ENCODE measurements around the gene DGCR8.

The DGCR8 gene

DNA sequence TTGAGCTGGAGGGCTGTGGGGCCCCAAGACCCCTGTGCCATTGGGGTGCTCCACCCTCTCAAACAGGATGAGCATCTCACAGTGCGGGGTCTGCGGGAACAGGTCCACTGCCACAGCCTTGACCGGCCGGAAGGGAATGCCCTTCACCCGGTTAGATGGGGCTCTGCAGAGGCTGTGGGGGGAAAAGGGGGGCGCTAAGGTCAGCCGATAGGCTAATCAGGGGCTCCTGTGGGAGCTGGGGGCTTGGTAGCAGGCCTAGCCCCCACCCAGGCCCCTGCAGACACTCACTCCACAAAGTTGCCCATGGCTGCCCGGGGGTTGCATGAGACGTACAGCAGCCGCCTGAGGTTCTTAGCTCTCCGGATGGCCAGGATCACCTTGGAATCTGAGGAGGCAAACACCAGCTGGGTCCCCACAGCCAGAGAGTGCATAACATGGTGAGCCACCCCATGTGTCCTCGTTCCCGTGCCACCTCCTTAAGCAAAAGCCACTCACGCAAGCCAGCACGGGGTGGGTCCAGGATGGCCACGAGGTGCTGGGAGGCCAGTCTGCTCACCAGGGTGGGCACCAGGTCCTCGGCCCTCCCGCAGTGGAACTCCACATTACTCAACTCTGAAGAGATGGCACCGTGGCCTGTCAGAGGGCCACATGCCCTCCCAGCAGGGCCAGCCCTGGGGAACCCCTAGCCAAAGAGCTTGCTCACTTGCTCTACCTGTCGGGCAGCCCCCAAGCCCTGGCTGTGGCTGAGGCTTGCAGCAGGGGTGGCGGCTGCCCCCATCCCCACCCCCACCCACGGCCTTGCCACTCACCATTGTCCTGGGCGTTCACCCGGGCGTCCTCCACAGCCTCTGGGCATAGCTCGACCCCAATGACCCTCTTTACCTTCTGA is 32.8 kb downstream of the DGCR8 start:
- DNase-seq, result no peak

DNA sequence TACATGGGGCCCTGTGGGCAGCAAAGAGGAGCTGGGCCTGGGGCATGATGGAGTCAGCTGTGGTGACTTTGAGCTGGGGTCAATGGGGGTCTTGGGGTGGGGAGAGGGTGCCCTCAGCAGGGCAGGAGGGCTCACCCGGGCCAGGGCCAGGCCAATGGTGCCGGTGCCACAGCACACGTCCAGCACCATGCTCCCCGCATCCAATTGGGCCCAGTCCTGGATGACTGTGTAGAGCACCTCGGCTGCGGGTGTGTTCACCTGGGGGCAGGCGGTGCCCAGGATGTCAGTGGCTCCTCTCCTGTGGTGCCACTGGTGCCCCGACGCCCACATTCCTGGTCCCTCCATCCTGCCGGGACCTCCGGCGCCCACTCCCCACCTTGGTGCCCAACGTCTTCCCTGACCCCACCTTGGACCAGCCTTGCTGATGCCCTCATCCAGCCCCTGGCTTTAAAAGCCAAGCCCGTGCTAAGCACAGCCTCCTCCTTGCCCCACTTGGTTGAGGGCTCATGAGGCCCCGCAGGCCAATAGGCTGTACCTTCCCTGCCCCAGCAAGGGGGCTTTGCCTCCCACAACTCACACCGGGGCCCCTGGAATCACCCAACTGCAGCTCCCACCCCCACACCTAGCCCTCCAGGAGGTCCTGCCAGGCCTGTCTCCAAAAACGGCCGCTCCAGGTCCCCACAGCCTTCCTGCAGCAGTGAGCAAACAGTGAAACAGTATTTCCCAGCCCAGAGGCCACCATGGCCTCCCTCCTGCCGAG is 33.7 kb downstream of the DGCR8 start:
- DNase-seq, result no peak

DNA sequence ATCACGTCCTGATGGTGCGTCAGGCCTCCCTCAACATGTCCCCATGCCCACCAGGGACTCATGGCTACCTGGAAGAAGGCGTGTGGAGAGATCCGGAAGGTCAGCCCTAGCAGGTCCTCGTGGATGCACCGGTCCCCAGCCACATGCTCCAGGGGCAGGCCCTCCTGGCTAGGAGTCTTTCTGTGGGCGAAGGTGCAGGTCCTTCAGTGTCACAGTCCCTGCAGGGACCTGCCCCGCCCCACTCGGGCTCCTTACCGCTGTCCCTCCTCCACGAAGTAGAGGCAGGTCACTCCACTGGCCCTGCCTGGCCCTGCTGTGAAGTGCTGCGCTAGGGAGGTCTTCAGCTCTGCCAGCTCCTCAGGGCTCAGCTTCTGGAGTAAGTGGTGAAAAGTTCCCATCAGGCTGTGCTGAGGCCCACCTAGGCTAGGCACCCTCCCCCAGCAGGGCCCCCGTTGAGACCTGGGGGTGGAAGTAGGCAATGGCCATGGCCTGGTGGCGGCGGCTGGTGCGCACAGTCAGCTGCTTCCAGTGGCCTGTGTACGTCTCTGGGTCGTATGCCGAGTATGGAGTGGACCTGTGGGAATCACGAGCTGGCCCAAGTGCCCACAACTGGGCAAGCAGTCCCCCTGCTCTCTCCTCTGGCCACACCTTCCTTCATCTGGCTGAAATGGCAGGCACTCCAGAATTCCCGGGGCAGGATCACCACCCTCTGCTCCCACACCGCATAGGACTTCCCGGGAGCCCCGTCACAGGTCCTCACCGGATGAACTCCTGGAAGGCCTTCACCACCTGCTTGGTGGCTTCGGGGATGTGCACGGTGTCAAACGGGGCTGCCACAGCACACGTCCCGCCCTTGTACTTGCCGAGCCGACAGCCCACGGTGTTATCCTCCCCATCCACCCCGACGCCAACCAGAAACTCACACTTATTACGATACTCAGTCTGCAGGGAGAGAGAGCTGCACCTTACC is 34.8 kb downstream of the DGCR8 start:
- DNase-seq, result no peak

DNA sequence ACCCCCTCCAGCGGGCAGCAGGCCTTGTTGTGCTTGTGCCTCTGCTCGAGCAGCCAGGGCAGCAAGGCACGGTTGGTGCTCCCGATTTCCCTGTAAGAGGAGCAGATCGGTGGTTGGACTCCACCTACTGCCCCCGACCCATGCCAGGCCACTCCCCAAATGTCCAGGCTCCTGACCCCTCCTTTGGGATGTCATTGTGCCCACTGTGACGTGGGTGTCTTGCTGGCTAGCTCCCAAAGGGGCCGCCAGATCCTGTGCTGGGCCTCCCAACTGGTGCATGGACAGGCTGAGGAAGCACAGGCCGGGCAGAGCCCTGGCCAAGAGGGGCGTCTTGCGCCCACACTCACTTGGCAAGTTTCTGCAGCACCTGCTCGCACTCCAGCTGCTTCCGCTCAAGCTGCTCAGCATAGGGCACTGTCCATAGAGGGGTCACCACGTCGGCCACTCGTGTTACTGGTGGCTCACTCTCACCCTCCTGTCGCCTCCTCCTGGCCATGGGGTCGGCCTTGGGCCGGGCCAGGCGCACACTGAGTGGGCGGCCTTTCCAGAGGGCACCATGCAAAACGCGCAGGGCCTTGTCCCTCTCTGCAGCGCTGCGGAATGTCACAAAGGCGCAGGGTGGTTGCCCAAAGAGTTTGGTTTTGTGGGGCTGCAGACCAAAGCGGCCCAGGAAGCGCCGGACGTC is 35.8 kb downstream of the DGCR8 start, which contains the start of gene RANBP1:
Gene RANBP1 (plus strand): TSS at position 414 of the 685 bp plus-strand sequence. CDS start 81 bp downstream, at position 495.
- DNase-seq, result no peak

DNA sequence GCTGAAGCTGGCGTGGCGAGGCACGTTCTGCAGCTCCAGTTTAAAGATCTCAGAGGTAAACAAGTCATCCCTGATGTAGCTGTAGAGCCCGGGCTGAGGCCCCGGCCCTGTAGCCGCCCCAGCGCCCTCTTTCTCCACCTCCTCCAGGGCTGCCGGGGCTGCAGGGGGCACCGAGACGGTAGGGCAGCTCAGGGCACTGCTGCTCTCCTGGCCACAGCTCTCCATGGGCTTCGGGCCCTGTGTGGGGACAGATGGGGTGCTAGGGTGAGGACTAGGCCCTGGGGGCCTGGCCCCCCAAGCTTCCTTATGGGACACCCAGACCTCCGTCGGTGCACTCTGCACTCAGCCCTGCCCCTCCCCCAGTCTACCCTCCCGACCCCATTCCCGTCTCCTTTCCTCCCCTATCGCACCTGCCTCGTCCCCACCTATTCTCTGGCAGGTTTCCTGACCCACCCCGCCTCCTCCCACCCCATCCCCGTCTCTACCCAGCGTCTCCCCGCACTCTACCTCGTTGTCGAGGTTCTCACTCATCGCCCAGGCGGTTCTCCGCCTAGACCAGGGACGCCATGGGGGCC is 36.4 kb downstream of the DGCR8 start:
- DNase-seq, result no peak

DNA sequence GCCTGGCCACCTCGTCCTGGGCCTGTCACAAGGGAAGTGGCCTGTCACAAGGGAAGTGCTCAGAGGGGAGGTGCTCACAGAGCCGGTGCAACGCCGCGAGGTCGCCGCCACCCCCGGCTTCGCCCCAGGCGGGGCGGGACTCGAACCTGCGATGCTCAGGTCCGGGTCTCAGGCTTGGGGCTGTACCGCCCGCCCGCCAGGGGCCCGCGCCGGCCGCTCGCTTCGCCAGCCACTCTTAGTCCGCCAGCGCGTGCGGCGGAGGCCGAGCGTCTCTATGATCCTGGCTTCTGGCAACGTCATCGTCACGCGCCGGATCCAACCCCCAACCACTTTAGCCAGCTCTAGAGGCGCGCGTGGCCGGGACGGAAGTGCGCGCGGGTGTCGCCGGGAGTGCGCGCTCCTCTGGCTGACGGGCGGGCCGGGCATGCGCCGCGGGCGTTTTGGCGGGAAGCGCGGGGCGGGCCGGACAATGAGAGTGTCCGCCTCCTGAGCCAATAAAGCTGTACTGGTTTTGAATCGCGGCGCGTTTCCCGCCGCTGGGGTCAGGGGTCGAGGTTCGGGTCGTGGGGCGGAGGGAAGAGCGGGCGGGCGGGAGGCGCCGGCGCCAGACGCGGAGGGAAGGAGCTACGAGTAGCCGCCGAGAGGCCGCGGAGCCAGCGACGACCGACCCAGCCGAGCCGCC is 37.1 kb downstream of the DGCR8 start, which contains the start of gene TRMT2A:
Gene TRMT2A (minus strand): TSS at position 276 of the 682 bp plus-strand sequence. CDS start 320 bp downstream, outside the sequence.
- peak; percentile 80 for DNase-seq

DNA sequence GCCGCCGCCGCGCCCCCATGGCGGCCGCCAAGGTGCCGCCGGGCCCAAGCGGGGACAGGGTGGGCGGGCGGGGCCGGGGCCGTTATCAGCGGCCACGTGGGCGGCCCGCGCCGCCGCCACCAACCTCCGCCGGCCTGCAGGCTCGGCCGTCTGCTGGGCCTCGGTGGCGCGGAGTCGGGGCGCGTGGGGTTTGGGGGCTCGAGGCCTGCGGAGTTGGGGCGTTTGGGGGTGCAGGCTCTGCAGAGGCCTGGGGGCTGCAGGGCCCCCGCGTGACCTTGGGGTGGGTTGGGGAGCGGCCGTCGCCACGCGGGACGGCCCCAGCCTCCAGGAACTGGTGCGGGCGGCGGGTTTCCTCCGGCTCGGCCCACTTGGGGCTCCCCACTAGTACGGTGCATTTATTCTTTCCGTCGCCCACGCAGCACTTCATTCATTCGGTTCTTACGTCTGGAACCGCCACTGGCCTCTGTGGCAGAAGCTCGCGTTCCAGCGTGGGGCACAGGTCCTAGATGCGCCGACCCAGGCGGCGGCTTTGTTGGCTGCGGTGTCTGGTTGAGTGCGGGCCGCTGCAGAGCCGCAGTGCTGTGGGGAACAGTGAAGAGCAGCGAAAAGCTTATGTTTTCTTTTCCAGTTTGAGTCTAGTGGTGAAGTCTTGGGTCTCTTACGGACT is 37.7 kb downstream of the DGCR8 start:
- DNase-seq, result no peak

DNA sequence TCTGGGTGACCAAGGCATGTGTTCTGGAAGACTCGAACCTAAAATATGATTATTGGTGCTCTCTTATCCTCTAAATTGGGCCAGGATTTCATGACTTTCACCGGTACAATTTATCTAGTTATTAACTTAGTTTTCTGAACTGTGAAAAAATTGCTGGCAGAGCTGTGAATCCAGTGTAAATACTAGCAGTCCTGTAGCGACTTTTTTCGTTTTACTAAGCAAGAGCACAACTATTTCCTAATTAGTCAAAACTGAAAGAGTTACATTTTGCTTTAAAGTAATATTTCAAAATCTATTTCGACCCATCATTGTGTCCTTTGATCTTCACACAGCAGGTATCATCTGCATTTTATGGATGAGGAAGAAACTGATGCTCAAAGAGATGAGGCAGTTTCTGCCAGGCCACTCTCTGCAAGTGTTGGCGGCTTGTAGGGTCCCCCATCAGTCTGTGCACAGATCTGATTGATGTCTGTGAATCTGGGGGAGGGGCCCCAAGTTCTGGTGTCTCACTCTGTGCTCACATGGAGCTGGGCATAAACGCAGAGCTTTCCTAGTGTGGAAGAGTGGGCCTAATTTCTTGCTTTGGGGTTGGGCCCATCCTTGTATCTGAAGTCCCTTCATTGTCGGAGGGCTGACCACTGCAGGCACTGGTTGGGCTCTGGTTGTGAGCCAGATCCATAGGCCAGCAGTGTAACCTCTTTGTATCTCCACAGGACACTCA is 38.4 kb downstream of the DGCR8 start:
- DNase-seq, result no peak

DNA sequence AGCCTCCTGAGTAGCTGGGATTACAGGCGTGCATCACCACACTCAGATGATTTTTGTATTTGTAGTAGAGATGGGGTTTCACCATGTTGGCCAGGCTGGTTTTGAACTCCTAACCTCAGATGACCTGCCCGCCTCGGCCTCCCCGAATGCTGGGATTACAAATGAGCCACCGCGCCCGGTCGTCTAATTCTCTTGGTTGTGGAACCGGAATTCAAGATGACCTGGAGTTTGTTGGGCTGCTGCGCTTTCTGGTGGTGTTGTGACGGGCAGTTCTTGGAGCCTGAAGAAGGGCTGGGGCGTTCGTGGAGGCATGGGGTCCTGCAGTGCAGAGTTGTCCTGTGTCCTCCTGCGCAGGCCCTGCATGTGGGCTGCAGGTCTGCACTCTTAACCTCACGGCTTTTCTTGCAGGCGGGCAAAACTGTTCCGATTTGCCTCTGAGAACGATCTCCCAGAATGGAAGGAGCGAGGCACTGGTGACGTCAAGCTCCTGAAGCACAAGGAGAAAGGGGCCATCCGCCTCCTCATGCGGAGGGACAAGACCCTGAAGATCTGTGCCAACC is 41.9 kb downstream of the DGCR8 start:
- no peak for DNase-seq

DNA sequence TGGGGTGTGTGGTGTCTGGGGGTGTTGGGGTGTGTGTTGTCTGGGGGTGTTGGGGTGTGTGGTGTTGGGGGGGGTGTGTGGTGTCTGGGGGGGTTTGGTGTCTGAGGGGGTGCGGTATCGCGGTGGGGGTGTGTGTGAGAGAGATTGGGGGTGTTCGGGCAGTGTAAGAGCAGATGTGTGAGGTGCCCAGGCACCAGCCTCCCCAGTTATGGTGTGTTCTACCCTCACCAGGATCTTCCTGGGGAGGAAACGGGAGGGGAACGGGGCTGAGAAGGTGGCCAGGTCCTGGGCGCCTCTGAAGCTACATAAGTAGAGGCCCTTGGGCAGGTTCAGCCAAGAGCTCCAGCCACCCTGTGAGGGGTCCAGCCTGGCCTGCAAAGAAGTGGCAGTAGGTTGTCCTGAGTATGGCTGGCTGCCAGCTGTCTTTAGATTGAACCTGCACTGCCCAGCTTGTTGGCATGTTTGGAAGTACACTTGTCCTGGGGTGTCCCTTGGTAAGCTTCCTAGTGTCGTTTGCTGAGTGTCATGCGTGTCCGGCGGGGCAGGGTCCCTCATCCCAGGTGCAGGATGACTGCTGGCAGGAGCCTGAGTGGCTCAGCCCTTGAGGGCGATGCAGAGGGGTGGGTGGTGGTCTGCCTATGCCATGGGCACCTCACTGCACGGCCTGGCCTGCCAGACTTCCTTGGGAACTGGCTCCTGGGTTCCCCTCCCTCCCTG is 43.5 kb downstream of the DGCR8 start:
- no peak for DNase-seq

DNA sequence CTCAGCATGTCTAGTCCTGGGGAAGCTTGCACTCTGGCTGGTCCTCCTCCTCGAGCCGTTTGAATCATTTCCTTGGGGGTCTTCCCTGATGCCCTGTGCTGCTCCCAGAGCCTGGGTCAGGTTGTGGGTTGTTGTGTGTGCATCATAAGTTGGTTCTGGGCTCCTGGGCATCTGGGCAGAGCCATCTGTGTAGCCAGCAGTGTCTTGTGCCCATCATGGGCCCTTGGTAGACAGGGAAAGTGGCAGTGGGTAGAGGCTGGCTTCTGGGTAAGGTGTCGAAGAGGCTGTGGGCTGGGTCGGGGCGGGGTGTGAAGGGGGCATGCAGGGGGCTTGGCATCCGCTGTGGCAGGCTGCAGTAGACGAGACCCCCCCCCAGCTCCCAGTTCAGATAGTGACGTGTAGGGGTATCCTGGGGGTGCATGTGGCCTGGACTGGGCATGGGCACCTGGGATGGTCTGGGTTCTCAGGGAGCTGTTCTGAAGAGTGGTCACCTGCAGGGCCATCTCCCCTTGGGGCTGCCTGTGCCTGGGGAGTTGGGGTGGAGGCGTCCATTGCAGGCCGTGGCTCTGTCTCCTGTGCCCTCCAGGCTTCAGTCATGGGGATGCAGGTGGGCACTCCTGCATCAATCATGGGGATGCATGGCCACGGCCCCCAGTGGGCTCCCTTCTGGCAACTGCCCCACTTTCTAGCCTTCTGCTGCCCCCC is 44.2 kb downstream of the DGCR8 start:
- no peak for DNase-seq

DNA sequence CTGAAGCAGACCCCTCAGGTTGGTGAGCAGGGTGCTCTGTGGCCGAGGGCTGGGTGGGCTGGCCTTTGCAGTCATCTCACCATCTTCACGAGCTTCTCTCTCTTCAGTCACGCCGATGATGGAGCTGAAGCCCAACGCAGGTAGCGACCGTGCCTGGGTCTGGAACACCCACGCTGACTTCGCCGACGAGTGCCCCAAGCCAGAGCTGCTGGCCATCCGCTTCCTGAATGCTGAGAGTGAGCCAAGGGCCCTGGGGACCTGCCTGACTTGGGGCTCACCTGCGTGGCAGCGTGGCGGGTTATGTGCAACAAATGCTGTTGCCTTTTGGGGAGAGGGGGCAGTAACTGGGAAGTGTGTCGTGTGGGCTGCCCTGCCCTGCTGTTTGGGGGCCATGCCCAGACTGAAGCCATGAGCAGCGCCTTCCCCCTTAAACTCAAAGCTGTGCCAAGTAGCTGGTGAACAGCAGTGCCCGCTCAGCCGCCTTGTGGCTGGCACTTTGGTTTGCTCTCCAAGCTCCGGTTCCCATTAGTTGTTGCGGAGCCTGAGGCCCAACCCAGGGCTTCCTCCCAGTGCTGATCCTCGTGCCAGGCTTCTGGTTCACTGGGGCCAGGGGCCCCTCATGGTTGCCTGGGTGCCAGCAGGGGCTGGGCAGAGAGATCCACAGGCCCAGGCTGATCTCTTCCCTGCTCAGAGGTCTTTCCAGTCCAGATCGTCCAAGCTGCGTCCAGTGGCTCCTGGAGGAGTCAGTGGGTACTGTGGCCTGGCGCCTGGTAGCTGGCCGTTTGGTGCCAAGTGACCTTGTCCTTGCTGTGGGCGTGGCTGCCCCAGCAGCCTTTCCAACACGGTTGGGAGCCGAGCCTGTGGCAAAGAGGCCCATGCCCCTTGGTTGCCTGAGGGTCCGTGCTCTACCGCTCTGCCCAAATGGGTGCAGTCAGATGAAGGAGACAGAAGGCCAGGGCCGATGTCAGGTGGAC is 45.4 kb downstream of the DGCR8 start:
- DNase-seq, result no peak

DNA sequence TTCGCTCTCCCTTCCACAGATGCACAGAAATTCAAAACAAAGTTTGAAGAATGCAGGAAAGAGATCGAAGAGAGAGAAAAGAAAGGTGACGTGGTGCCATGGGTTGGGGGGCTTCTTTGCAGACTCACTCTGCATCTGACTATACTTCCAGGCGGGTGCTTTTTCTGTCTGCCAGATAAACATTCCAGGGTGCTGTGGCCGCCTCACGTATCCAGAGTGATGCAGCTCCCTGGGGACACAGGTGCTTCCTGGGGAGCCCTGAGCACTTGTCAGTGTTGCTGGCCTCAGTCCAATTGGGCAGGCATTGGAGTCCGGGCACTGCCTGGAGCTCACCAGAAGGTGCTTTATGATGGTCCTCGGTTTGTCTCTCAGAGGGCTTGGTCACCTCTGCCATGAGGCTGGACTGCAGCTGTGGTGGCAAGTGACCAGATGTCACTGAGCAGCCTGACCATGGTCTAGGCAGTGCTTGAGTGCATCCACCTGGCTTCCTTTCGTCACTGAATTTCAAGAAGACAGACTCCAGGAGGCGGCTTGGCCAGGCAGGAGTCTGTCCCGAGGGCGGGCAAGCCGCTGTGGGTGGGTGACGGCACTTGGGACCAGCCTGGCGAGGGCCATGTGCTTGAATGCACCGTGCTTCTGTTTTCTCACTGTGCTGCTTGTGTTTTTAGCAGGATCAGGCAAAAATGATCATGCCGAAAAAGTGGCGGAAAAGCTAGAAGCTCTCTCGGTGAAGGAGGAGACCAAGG is 46.4 kb downstream of the DGCR8 start:
- peak; percentile 16 for DNase-seq

DNA sequence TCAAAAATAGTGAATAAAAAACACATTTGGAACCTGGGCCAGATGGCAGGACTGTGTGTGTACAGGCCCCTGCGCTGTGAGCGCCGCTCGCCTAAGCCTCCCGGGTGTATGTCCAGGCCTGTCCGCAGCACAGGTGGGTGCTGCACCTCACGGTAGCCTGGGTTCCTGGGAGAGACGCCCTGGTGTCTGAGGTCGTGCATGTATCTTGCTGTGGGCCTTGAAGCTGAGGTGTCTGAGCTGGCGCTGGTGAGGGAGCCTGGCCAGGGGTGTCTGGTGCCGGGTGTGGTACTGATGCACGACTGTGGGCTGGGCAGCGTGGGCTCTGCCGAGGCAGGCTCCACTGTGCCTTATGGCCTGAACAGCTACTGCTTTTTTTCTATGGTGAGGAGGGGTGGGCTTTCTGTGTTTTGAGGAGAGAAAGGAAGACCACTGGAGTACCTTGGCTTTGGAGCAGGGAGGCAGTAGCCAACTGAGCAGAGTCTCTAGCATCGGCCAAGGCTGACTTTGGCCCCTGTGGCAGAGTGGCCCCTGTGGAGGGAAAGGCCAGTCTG is 47.4 kb downstream of the DGCR8 start:
- no peak for DNase-seq

DNA sequence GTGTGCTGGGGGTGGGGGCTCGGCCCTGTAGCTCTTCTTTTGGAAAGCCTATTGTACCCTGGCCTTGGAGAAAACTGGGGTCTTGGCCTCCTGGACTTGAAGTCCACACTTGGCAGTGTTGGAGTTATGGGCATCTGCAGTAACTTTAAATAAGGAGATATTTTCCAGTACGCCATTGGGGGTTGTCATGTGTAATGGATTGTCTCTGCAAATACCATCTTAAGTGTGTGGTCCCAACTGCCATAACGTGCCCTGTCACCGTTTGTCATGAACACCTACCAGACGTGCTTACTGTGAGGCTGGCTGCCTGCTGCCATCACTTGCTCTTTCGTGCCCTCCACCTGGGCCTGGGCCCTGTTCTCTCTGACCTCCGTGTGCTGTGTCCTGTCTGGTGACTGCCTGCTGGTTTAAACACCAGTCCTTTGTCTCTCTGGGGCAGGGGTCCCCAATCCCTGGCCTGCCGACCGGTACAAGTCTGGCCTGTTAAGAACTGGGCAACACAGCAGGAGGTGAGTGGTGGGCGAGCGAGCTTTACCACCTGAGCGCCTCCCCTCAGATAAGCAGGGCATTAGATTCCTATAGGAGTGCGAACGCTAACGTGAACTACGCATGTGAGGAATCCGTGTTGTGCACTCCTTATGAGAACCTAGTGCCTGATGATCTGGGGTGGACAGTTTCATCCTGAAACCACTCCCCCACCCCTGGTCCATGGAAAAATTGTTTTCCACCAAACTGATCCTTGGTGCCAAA is 48.0 kb downstream of the DGCR8 start:
- no peak for DNase-seq
